Kasumi-1 (cell line): ENCODE measurements around the gene ACOXL.

ENCODE experiments used
- DNase-seq, 2 experiments: peaks; one replicate each; lab custom pipeline; 2025; lab: John Stamatoyannopoulos, UW

The ACOXL gene

GRCh38 chr2:110875384-110875725 is 143.0 kb downstream of the ACOXL start:
- no peak for DNase-seq

GRCh38 chr2:110876167-110876999 is 144.0 kb downstream of the ACOXL start:
- DNase-seq, result no peak

GRCh38 chr2:110877031-110877827 is 144.9 kb downstream of the ACOXL start:
- DNase-seq, result no peak

- no peak for DNase-seq
These were observed 145.8 kb downstream of the ACOXL start for GRCh38 chr2:110878150-110878549.

- no peak for DNase-seq
These were observed 149.5 kb downstream of the ACOXL start for GRCh38 chr2:110881908-110882307.

- DNase-seq, result no peak
These were observed 151.0 kb downstream of the ACOXL start for GRCh38 chr2:110883406-110883805.

- DNase-seq, result no peak
These were observed 152.9 kb downstream of the ACOXL start for GRCh38 chr2:110885256-110885655.

- DNase-seq, result no peak
These were observed 154.6 kb downstream of the ACOXL start for GRCh38 chr2:110886826-110887573.

- no peak for DNase-seq
These were observed 156.0 kb downstream of the ACOXL start for GRCh38 chr2:110888411-110888810.

- no peak for DNase-seq
These were observed 159.3 kb downstream of the ACOXL start for GRCh38 chr2:110891626-110892025.

- no peak for DNase-seq
These were observed 163.9 kb downstream of the ACOXL start for GRCh38 chr2:110896226-110896625.

- no peak for DNase-seq
These were observed 165.6 kb downstream of the ACOXL start for GRCh38 chr2:110897966-110898365.

GRCh38 chr2:110900191-110900590 is 167.8 kb downstream of the ACOXL start:
- DNase-seq, result no peak

- no peak for DNase-seq
These were observed 171.2 kb downstream of the ACOXL start for GRCh38 chr2:110903548-110903947.

- DNase-seq, result no peak
These were observed 171.9 kb downstream of the ACOXL start for GRCh38 chr2:110904116-110904778.

- DNase-seq, result no peak
These were observed 172.4 kb downstream of the ACOXL start for GRCh38 chr2:110904779-110905148.

- DNase-seq, result no peak
These were observed 172.8 kb downstream of the ACOXL start for GRCh38 chr2:110905217-110905616.

GRCh38 chr2:110906613-110907298 is 174.4 kb downstream of the ACOXL start:
- no peak for DNase-seq

- DNase-seq, result no peak
These were observed 177.1 kb downstream of the ACOXL start for GRCh38 chr2:110909501-110909900.

- DNase-seq, result no peak
These were observed 178.1 kb downstream of the ACOXL start for GRCh38 chr2:110910423-110910822.

- no peak for DNase-seq
These were observed 187.4 kb downstream of the ACOXL start for GRCh38 chr2:110919738-110920137.

GRCh38 chr2:110925479-110925878 is 193.1 kb downstream of the ACOXL start:
- no peak for DNase-seq
